Natural killer cell (primary cell): ENCODE data around the gene KIRREL3. TPM values are rescaled to one million over a fixed set of nuclear protein-coding genes. Genes with fewer than 3 reads are reported as not detected.

Experiments used
- ATAC-seq, 3 donors: fragments of 150-1000 bp in 2 of 3; fragments of 200-7000 bp in 1 of 3; cut with Tn5 transposase; 1 replicate in 1 of 3; 2 replicates in 2 of 3; pipeline ENCODE4 v1.10.0; 2021; ENCODE audit warnings: mild to moderate bottlenecking in 2 of 3, moderate library complexity in 2 of 3
- DNase-seq, 2 donors: peaks; one replicate each; pipeline versions ENCODE4 v3.0.0 to v3.0.0-alpha.2; 2013 to 2021; ENCODE audit warnings: mixed read lengths in 1 of 2
- H3K27ac ChIP-seq: one replicate; pipeline ENCODE4 v1.5.1; 2013; ENCODE audit warnings: mild to moderate bottlenecking, low read length
- H3K27me3 ChIP-seq: one replicate; pipeline ENCODE4 v1.6.1; 2013; ENCODE audit warnings: low read length; ENCODE audit not compliant: control insufficient read depth, insufficient read depth
- H3K36me3 ChIP-seq: one replicate; pipeline ENCODE4 v1.6.1; 2013; ENCODE audit warnings: low read length; ENCODE audit not compliant: control insufficient read depth, insufficient read depth
- H3K4me1 ChIP-seq: one replicate; pipeline ENCODE4 v1.6.1; 2013; ENCODE audit warnings: low read length; ENCODE audit not compliant: control insufficient read depth, insufficient read depth
- H3K4me3 ChIP-seq: one replicate; pipeline ENCODE4 v1.5.1; 2013; ENCODE audit warnings: low read length
- H3K9me3 ChIP-seq: one replicate; pipeline ENCODE4 v1.6.1; 2013; ENCODE audit warnings: low read length; ENCODE audit not compliant: control insufficient read depth, insufficient read depth
- H3K27ac Mint-ChIP-seq, 2 donors: one replicate each; pipeline ENCODE4 v1.8.0; 2022; ENCODE audit warnings: mild to moderate bottlenecking in 2 of 2, mixed read lengths in 2 of 2, moderate library complexity in 1 of 2
- H3K27me3 Mint-ChIP-seq, 2 donors: one replicate each; pipeline ENCODE4 v1.8.0; 2022; ENCODE audit warnings: low read depth in 2 of 2, mixed read lengths in 2 of 2
- H3K36me3 Mint-ChIP-seq: one replicate; pipeline ENCODE4 v1.8.0; 2022; ENCODE audit warnings: mixed read lengths
- H3K4me1 Mint-ChIP-seq, 2 donors: one replicate each; pipeline ENCODE4 v1.8.0; 2022; ENCODE audit warnings: mixed read lengths in 2 of 2
- H3K4me3 Mint-ChIP-seq: one replicate; pipeline ENCODE4 v1.8.0; 2022; ENCODE audit warnings: mild to moderate bottlenecking, moderate library complexity, mixed read lengths
- H3K9me3 Mint-ChIP-seq, 2 donors: one replicate each; pipeline ENCODE4 v1.8.0; 2022; ENCODE audit warnings: mixed read lengths in 2 of 2
- CTCF ChIP-seq: fragments of 200-600 bp; IDR thresholded peaks from one replicate; pipeline ENCODE4 v1.8.0; 2022; ENCODE audit warnings: antibody characterized with exemption
- whole genome bisulfite sequencing: methylation state at CpG from one replicate; pipeline ENCODE4 v1.1.7; 2013; ENCODE audit warnings: missing lambda C conversion rate; ENCODE audit not compliant: insufficient coverage; 5-methylcytosine and 5-hydroxymethylcytosine counted together
- intact Hi-C: fragments of 100-400 bp; cut with micrococcal nuclease; formaldehyde crosslinking; loops from one replicate; pipeline ENCODE4 v1.14.2; 2022
- total RNA-seq, 4 donors: library from RNA; stranded (reverse); fragments of 120-200 nt in 1 of 4; gene quantifications; one replicate each; pipeline versions ENCODE4 v1.2.3 to v1.2.4, GENCODE V29; 2013 to 2022

Gene KIRREL3
- total RNA-seq, 3 donors from 2014 or later (not counting 1 experiment from before 2014, with no cell fraction given) = not detected

GRCh38 chr11:126636911-126637794, 363.4 kb downstream of the KIRREL3 start:
- H3K4me1 ChIP-seq = no peaks in the 10 kb centered on the region
- Mint-ChIP-seq H3K27ac (no peak overlapping the region), H3K27me3 (peaks cover 20 to 48% of the 10 kb centered on the region in 2 donors), H3K9me3 (no peaks in the 10 kb centered on the region), H3K36me3 (no peaks in the 10 kb centered on the region), H3K4me1 (no peaks in the 10 kb centered on the region), H3K4me3 (no peak overlapping the region)
- TF ChIP-seq CTCF = no peak
- ATAC-seq (no peak), DNase-seq (no peak)
- H3K27me3 ChIP-seq = no peaks in the 10 kb centered on the region
- no peak overlapping the region for H3K27ac ChIP-seq
- intact Hi-C loops = no loop called here
- H3K9me3 ChIP-seq = no peaks in the 10 kb centered on the region
- H3K36me3 ChIP-seq = no peaks in the 10 kb centered on the region
- 61% methylated on average over 4 of the region's 5 CpGs for WGBS
- H3K4me3 ChIP-seq = no peak overlapping the region

- no peak for TF ChIP-seq CTCF
- H3K4me1 Mint-ChIP-seq = no peaks in the 10 kb centered on the region
- no peak overlapping the region for H3K4me3 Mint-ChIP-seq
- intact Hi-C loops = no loop called here
- no peak for DNase-seq
- H3K9me3 Mint-ChIP-seq = no peaks in the 10 kb centered on the region
- H3K36me3 Mint-ChIP-seq = no peaks in the 10 kb centered on the region
- no peak overlapping the region for H3K27ac Mint-ChIP-seq
- Histone ChIP-seq H3K27ac (no peak overlapping the region), H3K36me3 (no peaks in the 10 kb centered on the region), H3K27me3 (no peaks in the 10 kb centered on the region), H3K4me3 (no peak overlapping the region), H3K9me3 (no peaks in the 10 kb centered on the region), H3K4me1 (no peaks in the 10 kb centered on the region)
- no peak for ATAC-seq
- 75% methylated on average over 2 of the region's 3 CpGs for WGBS
- H3K27me3 Mint-ChIP-seq = peaks cover 14 to 42% of the 10 kb centered on the region in 2 donors
Observed at GRCh38 chr11:126635511-126635910, 365.1 kb downstream of the KIRREL3 start.

GRCh38 chr11:126634963-126635362, 365.6 kb downstream of the KIRREL3 start:
- no peak for TF ChIP-seq CTCF

More at GRCh38 chr11:126634963-126635362, 365.6 kb downstream of the KIRREL3 start:
- 48% methylated on average over 2 of the region's 2 CpGs for WGBS
- Histone ChIP-seq H3K9me3 (no peaks in the 10 kb centered on the region), H3K4me1 (no peaks in the 10 kb centered on the region), H3K36me3 (no peaks in the 10 kb centered on the region), H3K27ac (no peak overlapping the region), H3K27me3 (no peaks in the 10 kb centered on the region), H3K4me3 (no peak overlapping the region)
- Mint-ChIP-seq H3K4me3 (no peak overlapping the region), H3K27me3 (peaks cover 14 to 42% of the 10 kb centered on the region in 2 donors), H3K36me3 (no peaks in the 10 kb centered on the region), H3K4me1 (no peaks in the 10 kb centered on the region), H3K27ac (no peak overlapping the region), H3K9me3 (no peaks in the 10 kb centered on the region)
- ATAC-seq (no peak), DNase-seq (no peak)
- intact Hi-C loops = no loop called here
